Neural progenitor cell (in vitro differentiated cells): ENCODE results near the gene CTXN2.

Experiments
- CTCF ChIP-seq: fragments of 200-600 bp; sonication (generic); IDR thresholded peaks from 2 replicates; pipeline ENCODE4 v1.5.1; 2017; ENCODE audit warnings: antibody characterized with exemption, mild to moderate bottlenecking
- EZH2phosphoT487 ChIP-seq: fragments of 200-600 bp; sonication (generic); IDR thresholded peaks from 2 replicates; pipeline ENCODE4 v1.6.1; 2017; ENCODE audit warnings: antibody characterized with exemption

DNA sequence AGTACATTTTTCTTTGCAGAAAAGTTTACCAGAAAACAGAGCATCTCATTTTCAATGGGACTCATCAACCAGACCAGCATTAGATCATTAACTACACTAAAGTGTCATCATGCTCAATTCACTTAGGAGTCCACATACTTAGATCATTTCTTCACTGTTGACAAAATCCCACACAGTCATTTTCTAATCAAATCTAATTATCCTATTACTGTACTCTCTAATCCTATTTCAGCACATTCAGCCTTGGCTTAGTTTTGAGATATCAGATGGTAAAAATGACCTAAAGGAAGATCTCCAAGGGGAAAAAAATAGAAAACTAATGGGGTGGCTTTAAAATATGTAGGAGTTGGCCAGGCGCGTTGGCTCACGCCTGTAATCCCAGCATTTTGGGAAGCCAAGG is 5.2 kb upstream of the CTXN2 start:
- TF ChIP-seq CTCF (no peak), EZH2phosphoT487 (no peak)
